B cell (primary cell): ENCODE data around the gene ENO1. TPM values are rescaled to one million over a fixed set of nuclear protein-coding genes. Genes with fewer than 3 reads are reported as not detected.

Experiments used
- ATAC-seq: fragments of 200-7000 bp; cut with Tn5 transposase; one replicate; pipeline ENCODE4 v1.10.0; 2021; ENCODE audit warnings: low read depth, mild to moderate bottlenecking, moderate number of reproducible peaks, moderate library complexity
- CTCF ChIA-PET: fragments of 350-600 bp; sonication (Branson Sonifier 250); formaldehyde crosslinking; loops from one replicate; lab custom pipeline; 2021; ENCODE audit warnings: antibody characterized with exemption, inconsistent platforms; lab: Charles Lee
- POLR2A ChIA-PET: fragments of 350-600 bp; sonication (Branson Sonifier 250); formaldehyde crosslinking; loops from one replicate; lab custom pipeline; 2021; ENCODE audit warnings: antibody characterized with exemption; lab: Charles Lee
- DNase-seq: peaks from one replicate; pipeline ENCODE4 v3.0.0; 2013
- H2AFZ ChIP-seq: 2 replicates; pipeline ENCODE4 v1.6.1; 2012; ENCODE audit warnings: mild to moderate bottlenecking, low read depth, low read length; ENCODE audit not compliant: insufficient read depth, poor library complexity, severe bottlenecking
- H3K27ac ChIP-seq, 2 donors: 1 replicate in 1 of 2; 2 replicates in 1 of 2; pipeline ENCODE4 v1.5.1; 2012 to 2013; ENCODE audit warnings: low read length in 2 of 2, mild to moderate bottlenecking in 2 of 2, moderate library complexity in 1 of 2
- H3K27me3 ChIP-seq, 4 experiments: fragments of 200-600 bp in 1 of 4; sonication (generic) in 1 of 4; replicated peaks in 1 of 4; 1 replicate in 2 of 4; 2 replicates in 2 of 4; pipeline versions ENCODE4 v1.6.1 to v1.7.0; 2013 to 2016; ENCODE audit warnings: low read length in 3 of 4, mild to moderate bottlenecking in 2 of 4, mixed read lengths in 1 of 4, moderate library complexity in 1 of 4; ENCODE audit not compliant: insufficient read depth in 4 of 4, control insufficient read depth in 3 of 4; ENCODE audit errors: control extremely low read depth in 1 of 4
- H3K36me3 ChIP-seq, 2 experiments: replicated peaks in 1 of 2; 1 replicate in 1 of 2; 2 replicates in 1 of 2; pipeline versions ENCODE4 v1.6.1 to v1.7.1; 2013; ENCODE audit warnings: low read length in 1 of 2; ENCODE audit not compliant: insufficient read depth in 2 of 2, control insufficient read depth in 1 of 2; ENCODE audit errors: control extremely low read depth in 1 of 2, extremely low read depth in 1 of 2
- H3K4me1 ChIP-seq, 2 donors: fragments of 200-600 bp in 1 of 2; sonication (generic) in 1 of 2; 1 replicate in 1 of 2; 2 replicates in 1 of 2; pipeline versions ENCODE4 v1.5.1 to v1.6.1; 2013 to 2017; ENCODE audit warnings: low read length in 2 of 2; ENCODE audit not compliant: control insufficient read depth in 2 of 2, insufficient read depth in 2 of 2
- H3K4me2 ChIP-seq: replicated peaks from 2 replicates; pipeline ENCODE3; 2012; ENCODE audit warnings: mild to moderate bottlenecking, low read depth, low read length; ENCODE audit not compliant: poor library complexity, severe bottlenecking
- H3K4me3 ChIP-seq, 5 experiments: fragments of 200-600 bp in 1 of 5; sonication (generic) in 1 of 5; 1 replicate in 3 of 5; 2 replicates in 2 of 5; pipeline versions ENCODE4 v1.5.1 to v1.7.0; 2011 to 2016; ENCODE audit warnings: low read length in 4 of 5, mild to moderate bottlenecking in 4 of 5, low read depth in 2 of 5, control low read depth in 1 of 5, moderate library complexity in 1 of 5; ENCODE audit not compliant: insufficient read depth in 1 of 5; ENCODE audit errors: control extremely low read depth in 1 of 5, extremely low read depth in 1 of 5
- H3K79me2 ChIP-seq: fragments of 200-600 bp; sonication (generic); one replicate; pipeline ENCODE4 v1.6.0; 2016; ENCODE audit warnings: low read length; ENCODE audit not compliant: control insufficient read depth, insufficient read depth
- H3K9ac ChIP-seq: fragments of 200-600 bp; sonication (generic); 2 replicates; pipeline ENCODE4 v1.6.1; 2017; ENCODE audit warnings: mild to moderate bottlenecking, low read length, moderate library complexity
- H3K9me3 ChIP-seq, 3 donors: one replicate each; pipeline versions ENCODE4 v1.6.1 to v1.7.1; 2013; ENCODE audit warnings: low read length in 2 of 3; ENCODE audit not compliant: control insufficient read depth in 2 of 3, insufficient read depth in 1 of 3; ENCODE audit errors: control extremely low read depth in 1 of 3
- H4K20me1 ChIP-seq: 2 replicates; pipeline ENCODE4 v1.6.0; 2012; ENCODE audit warnings: mild to moderate bottlenecking, low read length; ENCODE audit not compliant: insufficient read depth, control insufficient read depth, poor library complexity, severe bottlenecking
- H3K27ac Mint-ChIP-seq: one replicate; pipeline ENCODE4 v1.8.0; 2021; ENCODE audit warnings: mixed read lengths
- H3K27me3 Mint-ChIP-seq: one replicate; pipeline ENCODE4 v1.8.0; 2021; ENCODE audit warnings: mixed read lengths
- H3K4me1 Mint-ChIP-seq: one replicate; pipeline ENCODE4 v1.8.0; 2021; ENCODE audit warnings: mixed read lengths
- H3K4me3 Mint-ChIP-seq: one replicate; pipeline ENCODE4 v1.8.0; 2021; ENCODE audit warnings: mixed read lengths
- H3K9me3 Mint-ChIP-seq: one replicate; pipeline ENCODE4 v1.8.0; 2022; ENCODE audit warnings: mixed read lengths; ENCODE audit not compliant: insufficient read depth
- EZH2 ChIP-seq: IDR thresholded peaks from 2 replicates; pipeline ENCODE4 v1.6.1; 2012; ENCODE audit warnings: borderline replicate concordance, low read depth, mild to moderate bottlenecking, moderate library complexity, low read length; ENCODE audit not compliant: insufficient read depth, poor library complexity, severe bottlenecking
- WGBS: methylation state at CpG from one replicate; pipeline ENCODE4 v1.1.5; 2013; ENCODE audit warnings: missing lambda C conversion rate; ENCODE audit not compliant: insufficient coverage; 5-methylcytosine and 5-hydroxymethylcytosine counted together
- intact Hi-C: fragments of 100-400 bp; cut with micrococcal nuclease; formaldehyde crosslinking; loops from one replicate; pipeline ENCODE4 v1.10.0; 2022
- polyA plus RNA-seq: library from polyadenylated mRNA; depleted of rRNA; stranded (reverse); fragments of >200 nt; gene quantifications from 2 replicates; pipeline ENCODE4 v1.2.3, GENCODE V29; 2012
- total RNA-seq, 2 donors: library from RNA; stranded (reverse); fragments of 120-200 nt in 1 of 2; gene quantifications; 1 replicate in 1 of 2; 2 replicates in 1 of 2; pipeline versions ENCODE4 v1.2.3 to v1.2.4, GENCODE V29; 2013 to 2022
- TF ChIP-seq, protein P1 (sequence below): fragments of 200-600 bp; IDR thresholded peaks from one replicate; pipeline ENCODE4 v1.8.0; 2022; ENCODE audit warnings: antibody characterized with exemption, mild to moderate bottlenecking

Gene ENO1
- total and polyA plus RNA-seq, 2 donors (not counting 1 experiment from before 2014, with no cell fraction given) = 193 to 237 TPM

DNA sequence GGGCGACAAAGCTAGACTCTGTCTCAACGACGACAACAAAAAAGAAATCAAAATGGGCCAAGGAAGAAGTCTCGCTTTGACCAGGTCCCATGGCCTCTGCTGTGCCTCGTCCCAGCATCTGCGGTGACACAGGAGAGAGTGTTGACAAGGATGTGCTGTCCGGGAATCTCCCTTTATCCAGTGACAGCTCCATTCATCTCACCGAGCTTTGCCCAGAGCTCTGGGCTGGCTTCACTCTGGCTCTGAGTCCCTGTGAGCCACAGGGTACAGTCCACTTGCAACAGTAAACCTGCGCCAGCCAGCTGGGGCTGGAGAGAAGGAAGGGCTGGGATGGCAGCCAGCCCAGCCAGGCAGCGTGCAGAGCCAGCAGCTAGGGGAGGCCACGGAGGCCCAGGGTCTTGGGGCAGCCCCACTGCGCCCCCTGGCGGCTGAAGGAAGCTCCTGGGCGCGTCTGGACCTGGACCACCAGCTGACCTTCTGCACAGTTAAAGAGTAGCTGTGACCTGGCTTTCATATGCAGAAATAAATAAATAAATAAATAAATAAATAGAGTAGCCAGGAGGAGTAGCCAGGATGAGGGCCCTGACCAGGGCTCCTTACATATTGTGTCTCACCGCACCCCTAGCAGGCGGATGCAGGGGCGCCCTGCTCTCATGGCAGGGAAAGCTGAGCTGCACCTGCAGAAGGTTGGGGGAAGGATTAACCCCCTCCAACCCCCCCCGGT, 29.7 kb downstream of the ENO1 start:
- no peaks in the 10 kb centered on the region for H3K9me3 ChIP-seq
- peak overlapping the region; percentile 53 for H3K4me2 ChIP-seq
- H3K36me3 ChIP-seq = no peaks in the 10 kb centered on the region
- ATAC-seq = peak; percentile 92
- H3K4me1 Mint-ChIP-seq = peaks cover 2% of the 10 kb centered on the region
- no peak overlapping the region for H3K4me3 ChIP-seq
- H3K79me2 ChIP-seq = no peaks in the 10 kb centered on the region
- intact Hi-C loops = loop anchor here (1.0 kb wide), 1 partner anchor 123 kb away; no protein-coding TSS in a partner anchor
- H3K27ac Mint-ChIP-seq = no peak overlapping the region
- WGBS = 41% methylated on average over 13 of the region's 19 CpGs
- ChIA-PET CTCF (interaction anchor here (0.6 to 9.4 kb wide), 71 partner anchors 10 to 838 kb away, joined by 3 to 119 read pairs (median 5); partner anchors contain the start of genes ENO1 and RERE), POLR2A (no interaction called here)
- TF ChIP-seq, protein P1, sequence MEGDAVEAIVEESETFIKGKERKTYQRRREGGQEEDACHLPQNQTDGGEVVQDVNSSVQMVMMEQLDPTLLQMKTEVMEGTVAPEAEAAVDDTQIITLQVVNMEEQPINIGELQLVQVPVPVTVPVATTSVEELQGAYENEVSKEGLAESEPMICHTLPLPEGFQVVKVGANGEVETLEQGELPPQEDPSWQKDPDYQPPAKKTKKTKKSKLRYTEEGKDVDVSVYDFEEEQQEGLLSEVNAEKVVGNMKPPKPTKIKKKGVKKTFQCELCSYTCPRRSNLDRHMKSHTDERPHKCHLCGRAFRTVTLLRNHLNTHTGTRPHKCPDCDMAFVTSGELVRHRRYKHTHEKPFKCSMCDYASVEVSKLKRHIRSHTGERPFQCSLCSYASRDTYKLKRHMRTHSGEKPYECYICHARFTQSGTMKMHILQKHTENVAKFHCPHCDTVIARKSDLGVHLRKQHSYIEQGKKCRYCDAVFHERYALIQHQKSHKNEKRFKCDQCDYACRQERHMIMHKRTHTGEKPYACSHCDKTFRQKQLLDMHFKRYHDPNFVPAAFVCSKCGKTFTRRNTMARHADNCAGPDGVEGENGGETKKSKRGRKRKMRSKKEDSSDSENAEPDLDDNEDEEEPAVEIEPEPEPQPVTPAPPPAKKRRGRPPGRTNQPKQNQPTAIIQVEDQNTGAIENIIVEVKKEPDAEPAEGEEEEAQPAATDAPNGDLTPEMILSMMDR = peak; percentile 92
- no peak for TF ChIP-seq EZH2
- no peaks in the 10 kb centered on the region for H3K9me3 Mint-ChIP-seq
- H3K4me3 Mint-ChIP-seq = no peak overlapping the region
- peaks cover 7% of the 10 kb centered on the region for H3K27me3 Mint-ChIP-seq
- peak overlapping the region; percentile 30 for H2AFZ ChIP-seq
- H3K27ac ChIP-seq = no peak overlapping the region
- H3K4me1 ChIP-seq = peaks cover 2 to 5% of the 10 kb centered on the region in 2 donors
- DNase-seq = peak; percentile 82
- no peak overlapping the region for H3K9ac ChIP-seq
- no peaks in the 10 kb centered on the region for H3K27me3 ChIP-seq
- no peaks in the 10 kb centered on the region for H4K20me1 ChIP-seq

DNA sequence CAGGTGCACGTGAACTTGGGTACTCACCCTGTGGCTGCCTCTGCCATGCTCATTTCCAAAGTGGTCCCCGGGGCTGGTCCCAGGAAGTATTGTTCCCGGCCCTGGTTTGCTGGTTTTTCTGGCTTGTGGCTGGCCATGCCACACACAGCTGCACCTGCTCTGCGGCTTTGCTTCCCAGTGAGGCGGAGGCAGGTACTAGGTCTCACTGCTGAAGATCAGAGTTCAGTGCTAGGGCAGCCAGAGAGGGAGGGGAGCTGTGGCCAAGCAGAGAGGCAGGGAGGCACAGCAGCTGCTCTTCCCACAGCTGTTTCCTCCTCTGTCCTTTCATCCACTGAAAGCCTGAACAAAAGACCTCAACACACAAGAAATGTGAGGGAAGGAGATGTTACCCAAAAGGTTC, 30.5 kb downstream of the ENO1 start:
- Mint-ChIP-seq H3K4me3 (no peak overlapping the region), H3K9me3 (no peaks in the 10 kb centered on the region), H3K27ac (no peak overlapping the region), H3K27me3 (peaks cover 11% of the 10 kb centered on the region), H3K4me1 (peaks cover 2% of the 10 kb centered on the region)
- peaks cover 2 to 5% of the 10 kb centered on the region in 2 donors for H3K4me1 ChIP-seq
- no peak for DNase-seq
- intact Hi-C loops = no loop called here
- H3K27me3 ChIP-seq = no peaks in the 10 kb centered on the region
- POLR2A ChIA-PET = no interaction called here
- H3K9ac ChIP-seq = no peak overlapping the region
- WGBS = 11% methylated on average over 5 of the region's 5 CpGs
- H3K9me3 ChIP-seq = no peaks in the 10 kb centered on the region
- no peak overlapping the region for H3K4me3 ChIP-seq
- no peak overlapping the region for H2AFZ ChIP-seq
- CTCF ChIA-PET = interaction anchor here (0.8 to 9.4 kb wide), 33 partner anchors 9 to 832 kb away, joined by 3 to 119 read pairs (median 8); partner anchors contain the start of gene RERE
- no peak overlapping the region for H3K4me2 ChIP-seq
- H3K27ac ChIP-seq = no peak overlapping the region
- no peaks in the 10 kb centered on the region for H3K36me3 ChIP-seq
- H3K79me2 ChIP-seq = no peaks in the 10 kb centered on the region
- no peak for ATAC-seq
- TF ChIP-seq, protein P1 = no peak
- no peak for TF ChIP-seq EZH2
- no peaks in the 10 kb centered on the region for H4K20me1 ChIP-seq
